Frontal cortex (tissue), 4 donors: ENCODE measurements around the gene ZBTB46. TPM values are rescaled to one million over a fixed set of nuclear protein-coding genes. Genes with fewer than 3 reads are reported as not detected.

Experiments
- DNase-seq, 2 donors: peaks; one replicate each; pipeline ENCODE4 v3.0.0; 2012; ENCODE audit warnings: low spot score in 2 of 2
- FAIRE-seq: peaks from 2 replicates; lab custom pipeline; 2012; peaks lifted over from hg19 to GRCh38; lab: Jason Lieb, UNC
- total RNA-seq: library from RNA; depleted of rRNA; stranded (reverse); fragments of >200 nt; gene quantifications from one replicate; pipeline ENCODE4 v1.2.3, GENCODE V29; 2014
- donor health status: control.
- donor health status: control.
- donor health status: control.

ZBTB46 gene
- total RNA-seq, 1 donor from 2014 or later: 22.4 TPM

DNA sequence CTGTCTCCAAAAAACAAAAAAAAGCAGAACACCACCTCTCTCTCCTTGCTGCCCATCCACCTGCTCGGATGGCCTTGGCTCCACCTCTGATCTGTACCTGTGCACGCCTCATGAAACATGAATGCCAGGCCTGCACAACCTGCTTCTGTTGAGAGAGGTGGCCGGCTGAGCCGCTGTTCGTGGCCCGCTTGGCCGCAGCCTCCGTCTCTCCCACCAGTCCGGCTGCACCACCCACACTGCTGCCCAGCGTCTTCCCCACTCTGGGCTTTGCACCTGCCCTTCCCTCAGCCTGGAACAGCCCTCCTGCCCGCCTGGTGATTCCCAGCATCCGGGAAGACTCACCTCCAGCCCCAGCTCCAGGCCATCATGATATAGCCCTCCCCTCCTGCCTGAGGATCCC lies 12.2 kb upstream of the ZBTB46 start:
- DNase-seq (no peak), FAIRE-seq (no peak)

DNA sequence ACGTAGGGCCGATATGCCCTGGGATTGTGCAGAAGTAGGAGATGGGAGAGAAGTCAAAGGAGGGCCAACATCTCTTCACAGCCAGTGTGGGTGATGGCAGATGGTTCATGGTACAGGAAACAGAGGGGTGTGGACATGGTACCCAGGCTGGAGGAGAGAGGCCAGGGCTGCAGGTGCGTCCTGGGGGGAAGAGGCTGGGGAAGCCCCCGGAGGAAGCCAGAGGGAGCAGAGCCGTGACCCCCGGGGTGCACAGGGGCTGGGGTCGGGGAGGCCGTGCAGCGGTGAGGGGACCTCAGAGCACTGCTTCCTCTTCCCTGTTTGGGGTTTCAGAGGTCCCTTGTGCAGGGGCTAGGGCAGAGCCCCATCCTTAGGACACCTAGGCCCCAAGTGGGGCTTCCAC lies 11.2 kb upstream of the ZBTB46 start:
- DNase-seq (no peak), FAIRE-seq (no peak)

DNA sequence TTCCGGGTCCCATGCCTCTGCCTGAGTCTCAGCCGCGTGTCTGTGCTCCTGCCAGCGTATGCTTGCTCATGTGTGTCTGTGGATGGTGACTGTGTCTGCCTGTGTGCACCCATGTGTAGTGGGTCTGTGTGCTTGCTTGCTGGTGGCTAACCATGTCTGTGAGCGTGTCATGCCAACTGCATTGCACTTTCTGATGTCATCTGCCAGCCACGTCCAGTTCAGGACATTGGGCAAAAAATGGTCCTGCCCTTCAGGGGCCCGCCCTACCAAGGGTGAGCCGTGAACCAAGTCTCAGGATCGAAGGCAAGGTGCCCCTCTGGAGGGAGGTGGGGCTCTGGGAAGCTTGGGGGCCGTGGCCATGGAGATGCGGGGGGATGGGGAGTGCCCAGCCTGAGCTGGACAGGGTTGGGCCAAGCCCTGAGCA lies 9.4 kb upstream of the ZBTB46 start:
- no peak for FAIRE-seq
- no peak for DNase-seq

- FAIRE-seq (no peak), DNase-seq (no peak)
These were observed 8.6 kb upstream of the ZBTB46 start for GRCh38 chr20:63839620-63840019.

DNA sequence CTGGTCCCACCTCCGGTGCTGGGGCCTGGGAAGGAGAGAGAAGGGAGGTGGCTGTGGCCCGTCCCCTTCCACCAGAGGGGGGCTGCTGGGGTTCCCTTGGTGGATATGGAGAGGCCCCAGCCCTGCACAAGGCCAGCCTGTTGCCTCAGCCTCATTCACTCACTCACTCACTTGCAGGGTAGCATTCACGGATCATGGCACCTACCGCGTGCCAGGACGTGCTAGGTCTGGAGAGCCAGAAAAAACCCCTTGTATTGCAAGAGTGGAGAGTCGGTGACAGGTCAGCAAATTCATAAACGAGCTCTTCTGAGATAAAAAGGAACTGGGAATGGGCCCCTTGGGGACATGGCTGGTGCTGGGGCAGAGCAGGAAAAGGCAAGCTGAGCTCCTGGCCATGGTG lies 6.4 kb upstream of the ZBTB46 start:
- DNase-seq: no peak
- FAIRE-seq: no peak

GRCh38 chr20:63836458-63837344 lies 5.6 kb upstream of the ZBTB46 start:
- DNase-seq: no peak
- FAIRE-seq: no peak

GRCh38 chr20:63835021-63835858 lies 4.2 kb upstream of the ZBTB46 start:
- FAIRE-seq (no peak), DNase-seq (peak; percentile 82 to 93)

DNA sequence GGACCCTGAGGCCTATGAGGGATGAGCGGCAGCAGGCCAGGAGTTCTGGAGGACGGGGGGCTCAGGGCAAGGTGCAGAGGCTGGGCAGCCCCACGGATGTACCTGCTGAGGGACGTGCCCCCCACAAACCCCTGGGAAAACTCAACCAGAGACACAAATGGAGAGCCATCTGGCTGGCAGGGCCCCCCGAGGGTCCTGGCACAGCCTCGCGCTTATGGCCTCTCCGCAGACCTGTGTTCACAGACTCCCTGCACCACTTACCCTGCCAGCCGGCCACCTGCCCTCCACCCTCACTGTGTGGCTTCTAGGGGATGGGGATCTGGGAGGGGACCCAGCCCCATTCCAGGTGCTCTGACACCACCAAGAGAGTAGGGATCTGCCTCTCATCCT lies 3.4 kb upstream of the ZBTB46 start:
- DNase-seq (no peak), FAIRE-seq (no peak)

- no peak for DNase-seq
- no peak for FAIRE-seq
These were observed 2.9 kb upstream of the ZBTB46 start for GRCh38 chr20:63833776-63834490.

- no peak for DNase-seq
- no peak for FAIRE-seq
These were observed 1.1 kb upstream of the ZBTB46 start for GRCh38 chr20:63831993-63832686.

DNA sequence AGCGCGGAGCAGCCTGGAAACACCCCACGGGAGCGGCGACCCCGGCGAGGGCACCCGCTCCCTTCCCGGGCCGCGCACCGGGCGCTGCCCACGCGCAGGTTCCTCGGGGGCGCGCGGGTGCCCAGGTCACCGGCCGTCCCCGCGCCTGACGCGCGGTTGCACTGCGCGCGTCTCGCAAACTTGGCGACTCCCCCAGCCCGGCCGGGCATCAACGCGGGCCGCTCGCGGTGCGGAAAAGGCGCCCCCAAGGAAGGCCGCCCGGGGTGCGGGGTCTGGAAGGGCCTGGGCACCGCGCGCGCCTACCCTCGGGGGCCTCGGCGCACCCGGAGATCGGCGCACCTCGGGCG lies 555 bp upstream of the ZBTB46 start:
- FAIRE-seq (no peak), DNase-seq (no peak)

DNA sequence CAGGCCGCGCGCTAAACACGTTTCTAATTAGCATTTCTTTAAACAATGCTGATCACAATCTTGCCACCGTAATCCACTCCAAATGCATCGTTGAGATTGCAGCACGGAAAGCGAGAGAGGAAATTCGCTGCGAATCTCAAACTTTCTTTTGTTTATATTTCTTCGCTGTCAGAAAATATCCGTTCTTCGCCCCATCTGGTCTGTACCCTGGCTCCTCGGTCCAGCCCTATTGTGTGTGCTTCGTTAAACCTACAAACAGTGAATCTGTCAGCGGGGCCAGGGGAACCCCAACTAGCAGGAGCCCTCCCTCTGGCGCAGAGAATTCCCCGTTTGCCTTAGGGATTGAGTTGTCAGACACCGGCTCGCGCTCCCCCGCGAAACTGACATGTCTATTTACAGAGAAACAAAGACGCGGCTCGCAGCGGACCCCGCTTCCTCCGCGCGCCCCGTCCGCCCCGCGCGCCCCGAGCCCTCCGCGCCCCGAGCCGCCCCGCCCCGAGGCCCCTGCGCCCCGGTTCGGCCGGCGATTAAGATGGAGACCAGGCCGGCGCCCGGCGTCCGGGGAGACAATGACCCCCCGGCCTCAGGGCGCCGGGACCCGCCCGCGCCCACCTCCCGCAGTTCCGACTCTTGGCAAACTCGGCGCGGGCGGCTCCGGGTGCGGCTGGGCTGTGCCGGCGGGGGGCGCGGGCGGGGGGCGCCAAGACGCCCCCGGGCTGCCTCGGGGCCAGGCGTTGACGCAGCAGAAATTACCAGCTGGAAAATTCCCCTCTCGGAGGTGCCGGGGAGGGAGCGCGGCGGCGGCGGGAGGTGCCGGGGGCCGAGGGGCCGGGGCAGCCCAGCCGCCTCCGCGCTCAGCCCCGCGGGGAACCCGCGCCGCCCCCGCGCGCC lies 874 bp downstream of the ZBTB46 start:
- DNase-seq (peak in 1 of 2 donors; percentile 62), FAIRE-seq (no peak)

DNA sequence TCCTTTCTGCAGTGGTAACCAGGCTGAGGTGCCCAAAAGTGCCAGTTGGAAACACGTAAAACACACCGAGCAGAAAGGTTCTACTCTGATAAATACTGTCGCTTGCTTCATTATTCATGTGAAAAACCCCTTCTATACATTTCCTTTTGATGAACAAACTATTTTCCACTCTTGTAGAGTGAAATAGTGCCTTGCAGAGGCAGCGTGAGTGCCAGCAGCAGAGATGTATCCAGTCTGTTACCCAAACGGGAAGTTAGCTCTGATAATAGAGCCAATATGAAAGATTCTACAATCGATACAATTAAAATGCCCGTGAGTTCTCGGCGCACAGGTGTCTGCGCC lies 1.5 kb downstream of the ZBTB46 start:
- FAIRE-seq (no peak), DNase-seq (no peak)

GRCh38 chr20:63828951-63829350 lies 2.1 kb downstream of the ZBTB46 start:
- FAIRE-seq: no peak
- DNase-seq: no peak

GRCh38 chr20:63828545-63828944 lies 2.5 kb downstream of the ZBTB46 start:
- FAIRE-seq: no peak
- no peak for DNase-seq

- FAIRE-seq (no peak), DNase-seq (no peak)
These were observed 2.9 kb downstream of the ZBTB46 start for GRCh38 chr20:63828124-63828523.

DNA sequence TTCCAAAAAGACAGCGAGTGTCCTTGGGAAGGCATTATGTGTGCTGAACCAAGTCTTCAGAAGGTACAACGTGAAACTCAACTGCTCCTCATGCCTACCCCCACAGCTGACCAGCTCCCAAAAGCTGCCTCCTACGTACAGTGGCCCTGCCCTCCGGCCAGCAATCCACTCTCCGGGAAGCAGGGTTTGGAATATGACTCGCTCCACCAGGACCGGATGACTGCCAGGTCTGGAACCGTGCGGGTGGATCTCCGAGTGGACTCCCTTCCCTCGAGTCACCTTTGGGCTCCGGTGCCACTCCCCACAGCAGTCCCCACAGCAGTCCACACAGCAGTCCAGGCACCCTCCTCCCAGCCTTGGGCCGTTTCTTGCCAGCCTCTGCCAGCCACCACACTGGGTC lies 4.3 kb downstream of the ZBTB46 start:
- no peak for FAIRE-seq

DNA sequence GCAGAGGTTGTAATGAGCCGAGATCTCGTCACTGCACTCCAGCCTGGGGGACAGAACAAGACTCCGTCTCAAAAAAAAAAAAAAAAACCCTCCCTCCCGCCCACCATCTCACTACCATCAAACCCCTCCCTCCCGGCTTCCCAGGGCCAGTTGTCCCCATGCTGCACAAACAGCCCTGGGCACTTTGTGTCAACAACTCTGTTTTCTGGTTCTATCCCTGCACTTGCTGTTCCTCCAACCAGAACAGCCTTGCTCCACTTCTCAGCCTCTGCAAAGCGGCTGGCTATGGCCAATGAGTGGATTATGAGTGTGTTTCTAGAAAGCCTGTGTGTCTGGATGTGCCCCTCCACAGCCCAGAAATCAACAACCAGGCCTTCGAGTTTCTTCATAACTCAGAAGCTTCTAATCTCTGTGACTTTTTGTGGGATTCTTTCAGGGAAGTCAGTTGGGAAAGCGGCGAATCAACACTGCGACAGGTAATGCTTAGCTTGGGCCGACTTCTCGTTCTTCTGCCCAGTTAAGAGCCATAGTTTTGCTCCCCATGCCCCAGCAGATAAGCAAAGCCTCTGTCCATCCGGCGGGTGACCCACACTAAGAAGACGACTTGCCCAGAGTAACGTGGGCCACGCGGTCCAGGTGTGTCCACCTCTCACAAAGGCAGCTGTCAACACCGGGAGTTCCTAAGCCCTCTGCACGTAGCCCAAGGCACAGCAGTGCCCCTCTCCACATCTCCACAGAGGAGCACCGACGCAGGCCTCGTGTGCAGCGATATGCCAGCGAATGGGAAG lies 5.5 kb downstream of the ZBTB46 start:
- DNase-seq (no peak), FAIRE-seq (no peak)

More for the DNA sequence above, 4.3 kb downstream of the ZBTB46 start:
- DNase-seq: no peak
